Endometrium (tissue), 2 donors: ENCODE results near the gene LINGO1.

Experiments used
- FAIRE-seq: peaks from 2 replicates; lab custom pipeline; 2012; peaks lifted over from hg19 to GRCh38; lab: Jason Lieb, UNC
- donor health status: control.
- donor health status: control.

LINGO1 gene

GRCh38 chr15:77595231-77595630 is 37.5 kb downstream of the LINGO1 start:
- no peak for FAIRE-seq

- FAIRE-seq, result no peak
Measured at GRCh38 chr15:77592758-77593157, 40.0 kb downstream of the LINGO1 start.

GRCh38 chr15:77591968-77592613 is 40.6 kb downstream of the LINGO1 start:
- FAIRE-seq, result no peak

DNA sequence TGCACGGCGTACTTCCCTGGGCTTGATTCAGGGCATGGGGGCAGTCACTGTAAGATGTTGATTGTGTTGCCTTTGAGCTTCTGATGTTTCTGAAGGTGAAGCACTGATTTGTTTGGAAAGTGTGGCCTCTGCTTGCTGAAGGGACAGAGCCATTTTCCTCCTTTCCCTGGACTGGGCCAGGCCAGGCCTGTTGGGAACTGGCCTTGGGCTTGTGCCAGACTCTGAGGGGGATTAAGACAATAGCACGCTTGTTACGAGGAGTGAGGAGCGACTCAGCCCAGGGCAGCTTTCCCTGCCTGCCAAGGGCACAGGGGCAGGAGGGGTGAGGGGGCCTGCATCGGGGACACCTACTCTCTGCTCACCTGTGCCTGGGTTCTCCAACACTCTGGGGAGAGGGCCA is 42.9 kb downstream of the LINGO1 start:
- no peak for FAIRE-seq

DNA sequence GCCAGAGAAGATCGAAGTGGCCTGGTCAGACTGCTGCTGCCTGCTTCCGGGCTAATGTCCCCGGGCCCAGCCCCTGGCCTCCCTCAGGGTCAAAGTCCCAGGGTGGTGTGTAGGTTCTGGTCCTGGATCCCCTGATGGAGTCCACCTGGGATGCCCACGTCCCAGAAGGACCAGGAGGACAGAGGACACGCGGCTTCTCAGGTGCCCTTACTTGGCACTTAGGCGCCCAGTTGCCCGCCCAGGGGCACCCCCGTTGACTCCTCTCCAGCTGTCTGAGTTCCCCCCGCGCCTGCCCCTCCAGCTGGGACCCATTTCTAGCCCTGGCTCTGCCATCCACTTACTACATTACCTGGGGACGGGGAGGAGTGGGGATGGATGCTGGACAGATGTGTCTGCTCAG is 44.6 kb downstream of the LINGO1 start:
- FAIRE-seq, result no peak

- FAIRE-seq, result no peak
Measured at GRCh38 chr15:77584691-77585090, 48.0 kb downstream of the LINGO1 start.

GRCh38 chr15:77584201-77584600 is 48.5 kb downstream of the LINGO1 start:
- FAIRE-seq, result no peak

GRCh38 chr15:77582763-77583162 is 49.9 kb downstream of the LINGO1 start:
- FAIRE-seq, result no peak

DNA sequence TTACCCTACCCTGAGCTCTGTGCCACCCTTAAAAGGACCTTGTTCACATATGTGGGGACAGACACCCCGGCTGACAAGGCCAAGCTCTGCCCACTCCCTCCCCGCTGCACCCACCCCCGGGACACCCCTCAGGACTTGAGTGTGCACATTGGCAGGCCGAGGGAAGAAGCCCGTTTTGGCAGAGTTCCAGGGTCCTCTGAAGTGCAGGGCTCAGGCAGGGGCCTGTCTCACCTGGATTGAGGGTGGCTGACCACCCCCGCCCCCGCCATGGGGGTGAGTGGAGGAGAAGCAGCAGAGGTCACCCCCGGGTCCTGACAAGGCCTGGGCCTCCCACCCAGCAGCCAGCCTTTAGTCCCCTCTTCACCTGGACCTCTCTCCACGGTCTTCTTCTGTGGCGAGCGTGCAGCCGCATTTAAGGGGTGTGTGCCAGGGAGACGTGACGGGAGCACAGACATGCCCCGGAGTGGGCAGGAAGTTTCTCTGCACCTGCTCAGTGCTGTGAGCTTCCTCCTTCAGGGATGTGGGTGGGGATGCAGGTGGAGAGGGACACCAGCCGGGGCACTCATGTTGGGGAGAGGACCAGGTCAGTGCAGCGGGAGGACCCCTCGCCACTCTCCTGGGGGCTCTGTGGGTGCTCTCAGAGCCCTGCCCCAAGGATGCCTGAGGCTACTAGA is 50.7 kb downstream of the LINGO1 start:
- no peak for FAIRE-seq

- FAIRE-seq, result no peak
Measured at GRCh38 chr15:77580996-77581682, 51.6 kb downstream of the LINGO1 start.

DNA sequence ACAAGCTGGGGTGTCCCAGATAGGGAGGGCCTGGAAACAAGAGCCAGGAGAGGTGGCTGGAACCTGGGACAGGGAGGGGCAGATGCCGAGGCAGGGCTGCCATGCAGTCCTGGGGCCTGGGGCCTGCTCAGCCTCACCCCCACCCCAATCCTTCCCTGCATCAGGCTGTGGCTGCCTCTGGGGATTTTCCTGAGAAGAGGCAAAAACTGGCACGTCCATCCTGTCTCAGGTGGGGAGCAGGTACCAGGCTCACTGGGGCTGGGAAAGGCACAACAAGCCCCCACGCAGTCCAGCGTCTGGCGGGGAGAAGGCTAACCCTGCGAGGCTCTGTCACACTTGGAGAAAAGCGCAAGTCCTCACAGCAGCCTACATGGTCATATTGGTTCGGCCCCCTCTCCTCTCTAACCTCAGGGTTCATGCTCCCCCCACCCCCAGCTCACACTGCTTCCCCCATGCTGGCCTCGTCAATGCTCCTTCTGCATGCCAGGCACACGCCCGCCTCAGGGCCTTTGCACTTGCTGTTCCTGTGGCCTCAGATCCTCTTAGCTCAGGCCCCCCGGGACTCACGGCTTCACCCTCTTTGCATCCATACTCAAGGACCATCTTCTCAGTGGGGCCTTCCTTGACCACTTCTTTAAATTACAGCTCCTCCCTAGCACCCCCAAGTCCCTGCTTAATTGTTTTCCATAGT is 53.1 kb downstream of the LINGO1 start:
- no peak for FAIRE-seq

GRCh38 chr15:77578641-77579372 is 53.9 kb downstream of the LINGO1 start:
- no peak for FAIRE-seq

DNA sequence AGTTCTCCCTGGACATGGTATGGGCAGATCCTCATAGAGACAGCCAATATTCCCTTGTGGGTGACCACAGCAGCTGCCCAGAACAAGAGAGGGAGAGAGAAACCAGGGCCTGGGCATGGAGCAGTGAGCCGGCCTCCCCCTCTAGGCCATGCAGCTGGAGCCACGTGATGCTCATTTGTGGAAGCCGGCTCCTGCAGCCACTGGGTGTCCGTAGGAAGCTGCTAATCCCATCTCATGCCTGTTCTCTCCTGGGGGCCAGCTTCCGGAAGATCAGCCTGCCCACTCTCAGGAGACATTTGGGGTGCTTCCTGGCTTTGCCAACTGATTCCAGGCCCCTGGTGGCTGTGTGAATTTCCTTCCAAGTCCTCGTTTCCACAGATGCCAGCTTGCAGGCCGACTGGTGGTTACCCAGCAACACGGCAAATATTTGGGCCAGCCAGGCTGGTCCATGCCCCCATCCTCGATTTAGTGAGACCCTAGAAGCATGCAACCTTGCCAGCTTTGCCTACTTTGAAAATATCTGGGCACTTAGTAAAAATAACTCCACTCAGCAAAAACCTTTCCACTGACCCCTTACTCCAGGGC is 55.3 kb downstream of the LINGO1 start:
- no peak for FAIRE-seq

DNA sequence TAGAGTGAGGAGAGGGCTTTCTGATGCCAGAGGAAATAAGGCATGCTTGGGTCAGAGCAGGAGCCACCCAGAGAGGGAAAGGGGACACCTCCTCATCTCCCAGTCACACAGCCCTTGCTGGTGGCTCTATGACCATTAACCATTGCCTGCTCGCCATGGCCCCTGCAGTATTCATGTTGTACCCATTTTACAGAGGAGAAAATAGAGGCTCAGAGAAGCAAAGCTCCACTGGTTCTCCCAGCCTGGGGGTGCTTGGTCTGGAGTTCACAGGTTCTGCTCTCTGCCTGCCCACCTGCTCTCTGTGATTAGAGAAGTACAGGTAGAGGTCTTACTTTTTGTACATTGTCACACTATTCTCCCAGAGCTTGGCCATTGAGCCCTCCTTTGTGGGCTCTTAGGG is 56.2 kb downstream of the LINGO1 start:
- FAIRE-seq, result no peak

DNA sequence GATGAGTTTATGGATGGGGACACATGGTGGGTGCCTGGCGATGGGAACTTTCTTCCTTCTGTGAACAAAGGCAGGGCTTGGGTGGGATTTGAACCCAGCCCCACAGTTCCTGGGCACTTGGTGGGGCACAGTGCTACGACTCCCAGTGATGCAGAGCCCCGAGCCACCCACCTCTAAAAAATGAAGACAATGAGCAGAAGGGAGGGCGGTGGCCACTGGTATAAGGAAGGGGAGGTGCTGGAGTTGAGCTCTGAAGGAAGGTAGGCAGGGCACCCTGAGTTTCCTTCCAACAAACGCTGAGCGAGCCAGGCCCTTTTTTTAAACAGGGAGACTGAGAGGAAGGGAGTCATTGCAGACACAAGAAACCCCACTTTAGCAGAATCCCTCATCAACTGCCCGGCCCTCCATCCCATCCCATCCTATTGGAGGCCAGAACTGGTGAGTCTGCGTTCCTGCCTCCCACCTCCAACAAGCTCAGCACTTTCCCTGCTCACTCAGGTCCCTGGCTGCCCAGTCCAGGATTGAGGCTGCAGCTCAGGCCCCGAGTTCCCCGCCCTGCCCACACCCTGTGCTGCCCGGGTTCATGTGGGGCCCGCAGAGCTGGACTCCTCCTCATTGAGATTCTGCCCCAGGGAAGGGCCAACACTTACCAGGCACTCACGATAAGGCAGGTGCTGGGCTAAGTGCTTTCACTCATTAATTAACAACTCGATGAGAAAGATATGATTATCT is 57.3 kb downstream of the LINGO1 start:
- FAIRE-seq, result no peak

GRCh38 chr15:77574521-77575202 is 58.0 kb downstream of the LINGO1 start:
- FAIRE-seq, result no peak

DNA sequence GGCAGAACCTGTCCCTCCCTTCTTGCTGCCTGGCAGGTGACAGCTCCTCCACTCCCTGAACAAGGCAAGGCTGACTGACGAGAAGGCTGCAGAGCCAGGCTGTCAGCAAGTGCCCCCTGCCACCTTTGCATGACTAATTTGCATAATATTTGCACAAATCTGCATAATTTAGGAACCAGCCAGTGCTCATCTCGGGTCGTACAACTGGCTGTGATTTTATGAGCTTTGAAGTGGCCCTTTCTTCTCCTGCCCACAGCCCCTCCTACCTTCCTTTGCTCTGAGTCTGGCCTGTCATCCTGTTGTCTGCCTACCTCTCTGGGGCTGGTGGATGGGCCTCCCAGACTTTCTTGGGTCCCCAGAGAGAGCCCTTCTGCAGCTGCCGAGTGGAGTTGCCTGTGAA is 58.9 kb downstream of the LINGO1 start:
- FAIRE-seq, result no peak

- FAIRE-seq, result no peak
Measured at GRCh38 chr15:77572186-77572585, 60.5 kb downstream of the LINGO1 start.

GRCh38 chr15:77571741-77572140 is 61.0 kb downstream of the LINGO1 start:
- FAIRE-seq, result no peak

GRCh38 chr15:77571181-77571580 is 61.5 kb downstream of the LINGO1 start:
- FAIRE-seq, result no peak

- no peak for FAIRE-seq
Measured at GRCh38 chr15:77569729-77570125, 63.0 kb downstream of the LINGO1 start.
